Panc1 (cell line): Measurements from ENCODE around the gene PLEKHG5. TPM values are rescaled to one million over a fixed set of nuclear protein-coding genes. Genes with fewer than 3 reads are reported as not detected.

Experiments used
- ATAC-seq: fragments of 200-7000 bp; cut with Tn5 transposase; 2 replicates; pipeline ENCODE4 v1.9.1; 2020; ENCODE audit warnings: mild to moderate bottlenecking, moderate library complexity
- BruUV-seq: library from RNA; stranded (reverse); fragments of 400-500 nt; replicated peaks from 2 replicates; lab custom pipeline; 2021; lab: Mats Ljungman, UMichigan
- CTCF ChIA-PET: fragments of 300-600 bp; sonication (Branson Sonifier 250); formaldehyde crosslinking; loops from one replicate; lab custom pipeline; 2022; ENCODE audit warnings: antibody characterized with exemption; lab: Charles Lee
- POLR2A ChIA-PET: fragments of 300-600 bp; sonication (Branson Sonifier 250); formaldehyde crosslinking; loops from one replicate; lab custom pipeline; 2022; ENCODE audit warnings: antibody characterized with exemption; lab: Charles Lee
- DNase-seq: peaks from one replicate; pipeline ENCODE4 v3.0.0-alpha.2; 2010; ENCODE audit warnings: low read depth, low spot score
- H3K27ac ChIP-seq: 2 replicates; pipeline ENCODE4 v1.5.1; 2011; ENCODE audit warnings: mild to moderate bottlenecking, low read length, inconsistent platforms
- H3K27me3 ChIP-seq: fragments of 200-500 bp; sonication (Bioruptor generic); 2 replicates; pipeline ENCODE4 v1.6.0; 2014; ENCODE audit warnings: low read length, inconsistent platforms; ENCODE audit not compliant: control insufficient read depth, insufficient read depth
- H3K36me3 ChIP-seq: fragments of 200-500 bp; sonication (Bioruptor generic); 2 replicates; pipeline ENCODE4 v1.5.1; 2014; ENCODE audit warnings: inconsistent platforms, mild to moderate bottlenecking, low read length, moderate library complexity; ENCODE audit not compliant: control insufficient read depth, insufficient read depth
- H3K4me1 ChIP-seq: 2 replicates; pipeline ENCODE4 v1.5.1; 2011; ENCODE audit warnings: inconsistent platforms, mild to moderate bottlenecking, low read length, moderate library complexity; ENCODE audit not compliant: control insufficient read depth, insufficient read depth
- H3K4me3 ChIP-seq, 2 experiments: 2 replicates each; pipeline ENCODE4 v1.5.1; 2011 to 2012; ENCODE audit warnings: low read depth in 2 of 2, low read length in 2 of 2, mild to moderate bottlenecking in 2 of 2, inconsistent platforms in 1 of 2, moderate library complexity in 1 of 2
- H3K9me3 ChIP-seq: fragments of 200-500 bp; sonication (Bioruptor generic); 2 replicates; pipeline ENCODE4 v1.5.1; 2014; ENCODE audit warnings: low read depth, mild to moderate bottlenecking, inconsistent platforms, low read length, moderate library complexity; ENCODE audit not compliant: control insufficient read depth, insufficient read depth
- CTCF ChIP-seq: fragments of 450-650 bp; IDR thresholded peaks from 2 replicates; pipeline ENCODE4 v1.5.1; 2017; ENCODE audit warnings: mild to moderate bottlenecking
- POLR2AphosphoS5 ChIP-seq: IDR thresholded peaks from 2 replicates; pipeline ENCODE4 v1.6.1; 2012; ENCODE audit warnings: mild to moderate bottlenecking, low read depth, low read length, moderate library complexity
- REST ChIP-seq, 2 experiments: IDR thresholded peaks; 2 replicates each; pipeline ENCODE4 v1.6.1; 2011 to 2012; ENCODE audit warnings: low read depth in 2 of 2, control low read depth in 1 of 2, low read length in 1 of 2, mild to moderate bottlenecking in 1 of 2, moderate library complexity in 1 of 2; ENCODE audit not compliant: insufficient read depth in 1 of 2
- SIN3A ChIP-seq: IDR thresholded peaks from 2 replicates; pipeline ENCODE4 v1.6.1; 2012; ENCODE audit warnings: low read depth, mild to moderate bottlenecking, low read length, moderate library complexity, borderline replicate concordance; ENCODE audit not compliant: insufficient read depth
- TCF7L2 ChIP-seq: IDR thresholded peaks from 2 replicates; pipeline ENCODE4 v1.6.1; 2011; ENCODE audit warnings: mild to moderate bottlenecking, low read depth, low read length, inconsistent platforms
- in situ Hi-C: cut with HindIII; loops from 2 replicates; pipeline ENCODE4 v1.10.0; 2016; ENCODE audit warnings: low sequenced_read_pairs, low pct_unique_long_range_greater_than_20kb
- intact Hi-C: fragments of 100-400 bp; cut with micrococcal nuclease; formaldehyde crosslinking; loops from one replicate; pipeline ENCODE4 v1.10.0; 2022; ENCODE audit not compliant: unreplicated experiment
- total RNA-seq: library from RNA; stranded (reverse); gene quantifications from one replicate; pipeline ENCODE4 v1.2.1, GENCODE V29; 2021; ENCODE audit not compliant: unreplicated experiment

The PLEKHG5 gene
- total RNA-seq, 1 experiment from 2014 or later, result 6.8 TPM

- Histone ChIP-seq H3K9me3 (no peaks in the 10 kb centered on the region), H3K36me3 (peaks cover 15% of the 10 kb centered on the region), H3K27me3 (no peaks in the 10 kb centered on the region), H3K4me3 (no peak overlapping the region), H3K27ac (no peak overlapping the region), H3K4me1 (no peaks in the 10 kb centered on the region)
- intact Hi-C loops, result no loop called here
- no peak for DNase-seq
- in situ Hi-C loops, result no loop called here
- POLR2A ChIA-PET, result interaction anchor here (1.0 kb wide), 1 partner anchor 14 kb away, joined by 5 read pairs; no protein-coding TSS in a partner anchor
- CTCF ChIA-PET, result no interaction called here
- no peak for ATAC-seq
- BruUV-seq, result no TSS peak
- TF ChIP-seq REST (IDR thresholded peaks at IDR 0.05; ENCODE audit: insufficient read depth in 1 of 2, low read depth in 2 of 2, low read length in 1 of 2), result no peak
- TF ChIP-seq CTCF, result no peak
- TF ChIP-seq SIN3A, result no peak
- no peak for TF ChIP-seq POLR2AphosphoS5
- no peak for TF ChIP-seq TCF7L2
Observed at GRCh38 chr1:6536291-6536690, 44.8 kb upstream of the PLEKHG5 start.

GRCh38 chr1:6535214-6535613 lies 43.7 kb upstream of the PLEKHG5 start:
- POLR2A ChIA-PET, result interaction anchor here (0.6 kb wide), 2 partner anchors 10 to 164 kb away, joined by 3 to 6 read pairs; no protein-coding TSS in a partner anchor
- CTCF ChIA-PET, result no interaction called here

More at GRCh38 chr1:6535214-6535613, 43.7 kb upstream of the PLEKHG5 start:
- H3K9me3 ChIP-seq, result no peaks in the 10 kb centered on the region
- H3K4me3 ChIP-seq, result no peak overlapping the region
- no peak for TF ChIP-seq CTCF
- no peak for TF ChIP-seq POLR2AphosphoS5
- TF ChIP-seq SIN3A, result no peak
- peaks cover 15% of the 10 kb centered on the region for H3K36me3 ChIP-seq
- in situ Hi-C loops, result no loop called here
- no peaks in the 10 kb centered on the region for H3K4me1 ChIP-seq
- ATAC-seq (no peak), DNase-seq (no peak)
- H3K27ac ChIP-seq, result no peak overlapping the region
- no TSS peak for BruUV-seq
- intact Hi-C loops, result no loop called here
- H3K27me3 ChIP-seq, result no peaks in the 10 kb centered on the region
